Spleen (tissue), 11 donors: ENCODE data around the gene KIAA1614. TPM values are rescaled to one million over a fixed set of nuclear protein-coding genes. Genes with fewer than 3 reads are reported as not detected.

Experiments
- DNase-seq: peaks from one replicate; pipeline ENCODE4 v3.0.0-alpha.2; 2020
- H3K27ac ChIP-seq, 8 donors: fragments of 200-600 bp; sonication (generic) in 7 of 8; 1 replicate in 4 of 8; 2 replicates in 4 of 8; pipeline versions ENCODE4 v1.5.0 to v1.8.0; 2016 to 2021; ENCODE audit warnings: inconsistent platforms in 4 of 8, mild to moderate bottlenecking in 4 of 8, moderate library complexity in 1 of 8
- H3K27me3 ChIP-seq, 7 donors: fragments of 200-600 bp; sonication (generic) in 6 of 7; replicated peaks in 1 of 7; 1 replicate in 4 of 7; 2 replicates in 3 of 7; pipeline versions ENCODE4 v1.5.0 to v1.8.0; 2016 to 2021; ENCODE audit warnings: inconsistent platforms in 3 of 7, mild to moderate bottlenecking in 1 of 7
- H3K36me3 ChIP-seq, 6 donors: fragments of 200-600 bp; sonication (generic) in 5 of 6; 1 replicate in 4 of 6; 2 replicates in 2 of 6; pipeline versions ENCODE4 v1.5.0 to v1.8.0; 2016 to 2021; ENCODE audit warnings: inconsistent platforms in 2 of 6
- H3K4me1 ChIP-seq, 6 donors: fragments of 200-600 bp; sonication (generic) in 5 of 6; 1 replicate in 3 of 6; 2 replicates in 3 of 6; pipeline versions ENCODE4 v1.5.0 to v1.8.0; 2016 to 2021; ENCODE audit warnings: inconsistent platforms in 3 of 6
- H3K4me3 ChIP-seq, 8 donors: fragments of 200-600 bp; sonication (generic) in 7 of 8; 1 replicate in 4 of 8; 2 replicates in 4 of 8; pipeline versions ENCODE4 v1.5.0 to v1.8.0; 2016 to 2021; ENCODE audit warnings: inconsistent platforms in 4 of 8, mild to moderate bottlenecking in 4 of 8, moderate library complexity in 2 of 8
- H3K9me3 ChIP-seq, 8 donors: fragments of 200-600 bp; sonication (generic) in 7 of 8; 1 replicate in 4 of 8; 2 replicates in 4 of 8; pipeline versions ENCODE4 v1.5.0 to v1.8.0; 2016 to 2021; ENCODE audit warnings: inconsistent platforms in 4 of 8
- POLR2A ChIP-seq, 3 donors: fragments of 450-650 bp; IDR thresholded peaks; one replicate each; pipeline ENCODE4 v1.5.1; 2017; ENCODE audit warnings: antibody characterized with exemption in 3 of 3, mild to moderate bottlenecking in 1 of 3
- POLR2AphosphoS5 ChIP-seq, 3 donors: sonication (generic); formaldehyde crosslinking; IDR thresholded peaks; one replicate each; pipeline ENCODE4 v1.5.1; 2017; ENCODE audit warnings: antibody characterized with exemption in 3 of 3
- WGBS, 5 donors: extraction: QIAGEN DNeasy Blood & Tissue Kit in 3 of 5; methylation state at CpG; one replicate each; pipeline versions ENCODE4 v1.1.5 to v1.1.7; 2013 to 2018; 5-methylcytosine and 5-hydroxymethylcytosine counted together
- intact Hi-C: fragments of 100-400 bp; cut with DNase I; formaldehyde crosslinking; loops from one replicate; pipeline ENCODE4 v1.15.0; 2023; ENCODE audit warnings: low total_unique reads
- polyA plus RNA-seq, 3 donors: library from polyadenylated mRNA; stranded (reverse); fragments of 200-250 nt; gene quantifications; one replicate each; pipeline ENCODE4 v1.2.1, GENCODE V29; 2013
- total RNA-seq, 7 donors: library from RNA; depleted of rRNA in 3 of 7; stranded (reverse); fragments of >200 nt in 3 of 7; fragmentation: NEBNext Ultra II Directional in 4 of 7; extraction: Animal tissue kit (Norgen Biotek cat#: 25700) in 4 of 7; gene quantifications; one replicate each; pipeline versions ENCODE4 v1.1.0 to v1.2.1, GENCODE V29; 2016 to 2021
- TF ChIP-seq, protein P1 (sequence below), 11 experiments: fragments of 200-600 bp in 7 of 11; fragments of 450-650 bp in 4 of 11; sonication (generic) in 4 of 11; IDR thresholded peaks in 8 of 11; conservative IDR thresholded peaks in 3 of 11; 1 replicate in 7 of 11; 2 replicates in 4 of 11; pipeline versions ENCODE4 v1.4.0 to v1.8.0; 2016 to 2021; ENCODE audit warnings: antibody characterized with exemption in 11 of 11, inconsistent platforms in 4 of 11, mild to moderate bottlenecking in 1 of 11
- donor health status: healthy with polysubstance abuse.
- donor health status: DM: no; HTN: no; CAD: no; lungs with moderate emphysema.
- donor health status: DM: no; HTN: no; CAD: no.
- donor health status: Bipolar disorder and iron deficiency.
- donor health status: healthy.
- donor health status: DM: no; HTN: no; CAD: no.
- donor health status: DM: yes; HTN: yes; CAD: no.

KIAA1614 gene
- total and polyA plus RNA-seq, 10 donors = 0.50 to 7.4 (median 3.0) TPM

GRCh38 chr1:180936110-180937011, 23.7 kb downstream of the KIAA1614 start:
- intact Hi-C loops = no loop called here
- Histone ChIP-seq H3K36me3 (peaks cover 0 to 29% (median 2%) of the 10 kb centered on the region in 6 donors), H3K4me3 (no peak overlapping the region), H3K9me3 (no peaks in the 10 kb centered on the region), H3K27me3 (peaks cover 0 to 4% (median 0%) of the 10 kb centered on the region in 7 donors), H3K27ac (no peak overlapping the region), H3K4me1 (peaks cover 0 to 18% (median 0%) of the 10 kb centered on the region in 6 donors)
- TF ChIP-seq POLR2A (IDR thresholded peaks at IDR 0.05) (no peak), POLR2AphosphoS5 (IDR thresholded peaks at IDR 0.05) (no peak)
- TF ChIP-seq, protein P1, sequence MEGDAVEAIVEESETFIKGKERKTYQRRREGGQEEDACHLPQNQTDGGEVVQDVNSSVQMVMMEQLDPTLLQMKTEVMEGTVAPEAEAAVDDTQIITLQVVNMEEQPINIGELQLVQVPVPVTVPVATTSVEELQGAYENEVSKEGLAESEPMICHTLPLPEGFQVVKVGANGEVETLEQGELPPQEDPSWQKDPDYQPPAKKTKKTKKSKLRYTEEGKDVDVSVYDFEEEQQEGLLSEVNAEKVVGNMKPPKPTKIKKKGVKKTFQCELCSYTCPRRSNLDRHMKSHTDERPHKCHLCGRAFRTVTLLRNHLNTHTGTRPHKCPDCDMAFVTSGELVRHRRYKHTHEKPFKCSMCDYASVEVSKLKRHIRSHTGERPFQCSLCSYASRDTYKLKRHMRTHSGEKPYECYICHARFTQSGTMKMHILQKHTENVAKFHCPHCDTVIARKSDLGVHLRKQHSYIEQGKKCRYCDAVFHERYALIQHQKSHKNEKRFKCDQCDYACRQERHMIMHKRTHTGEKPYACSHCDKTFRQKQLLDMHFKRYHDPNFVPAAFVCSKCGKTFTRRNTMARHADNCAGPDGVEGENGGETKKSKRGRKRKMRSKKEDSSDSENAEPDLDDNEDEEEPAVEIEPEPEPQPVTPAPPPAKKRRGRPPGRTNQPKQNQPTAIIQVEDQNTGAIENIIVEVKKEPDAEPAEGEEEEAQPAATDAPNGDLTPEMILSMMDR (IDR thresholded peaks at IDR 0.05 in 8 of 11, conservative IDR thresholded peaks at IDR 0.05 in 3 of 11) = no peak
- no peak for DNase-seq
- 84 to 92% (median 88%) methylated on average over 10 to 28 of the region's 28 CpGs for WGBS, 5 donors

DNA sequence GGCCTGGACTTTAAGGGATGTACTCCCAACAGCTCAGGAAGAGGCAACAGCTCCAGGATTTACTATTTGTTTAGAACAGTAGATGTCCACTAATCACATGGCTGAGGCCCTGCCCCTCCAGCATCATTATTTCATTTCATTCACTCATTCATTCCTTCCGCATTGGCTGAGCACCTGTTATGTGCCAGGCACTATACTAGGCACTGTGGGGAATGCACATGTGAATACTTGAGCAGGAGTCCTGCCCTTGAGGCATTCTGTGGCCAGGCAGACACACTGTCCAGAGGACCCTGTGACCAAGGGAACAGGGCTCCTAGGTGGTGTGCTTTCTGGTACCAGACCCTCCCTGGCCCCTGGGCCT, 24.3 kb downstream of the KIAA1614 start:
- TF ChIP-seq POLR2A (IDR thresholded peaks at IDR 0.05) (no peak), POLR2AphosphoS5 (IDR thresholded peaks at IDR 0.05) (no peak)
- Histone ChIP-seq H3K9me3 (no peaks in the 10 kb centered on the region), H3K4me1 (peaks cover 0 to 18% (median 0%) of the 10 kb centered on the region in 6 donors), H3K27me3 (peaks cover 0 to 4% (median 0%) of the 10 kb centered on the region in 7 donors), H3K27ac (no peak overlapping the region), H3K36me3 (peaks cover 0 to 31% (median 2%) of the 10 kb centered on the region in 6 donors), H3K4me3 (no peak overlapping the region)
- no peak for DNase-seq
- 57 to 100% (median 71%) methylated on average over 1 of the region's 1 CpG for whole genome bisulfite sequencing, 5 donors
- intact Hi-C loops = no loop called here

- TF ChIP-seq POLR2AphosphoS5 (IDR thresholded peaks at IDR 0.05) = no peak
- TF ChIP-seq, protein P1 (IDR thresholded peaks at IDR 0.05 in 8 of 11, conservative IDR thresholded peaks at IDR 0.05 in 3 of 11) = no peak
- no peak for TF ChIP-seq POLR2A (IDR thresholded peaks at IDR 0.05)
- H3K27ac ChIP-seq = no peak overlapping the region
- no peaks in the 10 kb centered on the region for H3K9me3 ChIP-seq
- H3K4me3 ChIP-seq = no peak overlapping the region
- H3K4me1 ChIP-seq = peaks cover 0 to 18% (median 0%) of the 10 kb centered on the region in 6 donors
- 41 to 65% (median 50%) methylated on average over 8 to 9 of the region's 9 CpGs for WGBS, 5 donors
- intact Hi-C loops = no loop called here
- peaks cover 0 to 4% (median 0%) of the 10 kb centered on the region in 7 donors for H3K27me3 ChIP-seq
- DNase-seq = no peak
- peaks cover 0 to 37% (median 2%) of the 10 kb centered on the region in 6 donors for H3K36me3 ChIP-seq
Measured at GRCh38 chr1:180937624-180938225, 25.0 kb downstream of the KIAA1614 start.

DNA sequence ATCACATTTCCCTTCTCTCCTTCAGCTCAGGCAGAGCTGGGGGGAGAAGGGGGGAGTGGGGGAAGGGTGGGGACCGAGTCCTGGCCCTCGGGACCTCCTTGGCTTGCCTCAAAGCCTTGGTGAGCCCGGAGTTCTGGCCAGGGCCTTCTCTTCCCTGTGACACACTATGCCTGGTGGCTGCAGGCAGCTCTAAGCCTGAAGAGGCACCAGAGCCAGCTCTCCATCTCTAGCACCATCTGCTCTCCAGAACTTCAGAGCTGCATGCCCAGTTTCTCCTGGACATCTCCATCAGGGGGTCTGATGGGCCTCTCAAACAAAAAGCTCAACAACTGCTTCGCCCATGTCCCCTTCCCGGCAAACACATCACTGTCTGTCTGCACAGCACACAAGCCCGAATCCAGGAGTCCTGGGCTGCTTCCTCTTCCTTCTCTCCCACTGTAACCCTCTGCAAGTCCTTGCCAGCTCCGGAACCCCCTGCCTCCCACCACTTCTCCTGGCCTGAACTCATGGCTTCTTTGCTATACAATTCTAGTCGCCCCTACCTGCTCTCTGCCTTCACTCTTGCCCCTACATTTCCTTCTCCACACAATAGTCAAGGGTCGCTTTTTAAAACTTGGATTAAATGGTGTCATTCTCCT, 26.5 kb downstream of the KIAA1614 start:
- Histone ChIP-seq H3K36me3 (peaks cover 0 to 38% (median 2%) of the 10 kb centered on the region in 6 donors), H3K4me3 (no peak overlapping the region), H3K27me3 (peaks cover 0 to 4% (median 0%) of the 10 kb centered on the region in 7 donors), H3K4me1 (peaks cover 0 to 18% (median 0%) of the 10 kb centered on the region in 6 donors), H3K9me3 (no peaks in the 10 kb centered on the region), H3K27ac (no peak overlapping the region)
- no peak for DNase-seq
- WGBS, 5 donors = 75 to 88% (median 80%) methylated on average over 6 to 9 of the region's 9 CpGs
- TF ChIP-seq POLR2A (IDR thresholded peaks at IDR 0.05) = no peak
- TF ChIP-seq, protein P1 (IDR thresholded peaks at IDR 0.05 in 8 of 11, conservative IDR thresholded peaks at IDR 0.05 in 3 of 11) = no peak
- TF ChIP-seq POLR2AphosphoS5 (IDR thresholded peaks at IDR 0.05) = no peak
- intact Hi-C loops = no loop called here
